ENCODE results near the gene HSFX1.

Gene HSFX1

GRCh38 chrX:149807747-149808458 is 34.0 kb downstream of the HSFX1 start:
- no peak for DNase-seq

- no peak for DNase-seq
These were observed 44.8 kb downstream of the HSFX1 start for GRCh38 chrX:149818652-149819051.

GRCh38 chrX:149819371-149819770 is 45.5 kb downstream of the HSFX1 start:
- no peak for DNase-seq

GRCh38 chrX:149825424-149825823 is 51.6 kb downstream of the HSFX1 start:
- peak; percentile 63 for DNase-seq
